Measurements from ENCODE around the gene ADCYAP1R1. TPM values are rescaled to one million over a fixed set of nuclear protein-coding genes. Genes with fewer than 3 reads are reported as not detected.

ADCYAP1R1 gene
- total RNA-seq, 1 experiment from 2014 or later, result not detected

DNA sequence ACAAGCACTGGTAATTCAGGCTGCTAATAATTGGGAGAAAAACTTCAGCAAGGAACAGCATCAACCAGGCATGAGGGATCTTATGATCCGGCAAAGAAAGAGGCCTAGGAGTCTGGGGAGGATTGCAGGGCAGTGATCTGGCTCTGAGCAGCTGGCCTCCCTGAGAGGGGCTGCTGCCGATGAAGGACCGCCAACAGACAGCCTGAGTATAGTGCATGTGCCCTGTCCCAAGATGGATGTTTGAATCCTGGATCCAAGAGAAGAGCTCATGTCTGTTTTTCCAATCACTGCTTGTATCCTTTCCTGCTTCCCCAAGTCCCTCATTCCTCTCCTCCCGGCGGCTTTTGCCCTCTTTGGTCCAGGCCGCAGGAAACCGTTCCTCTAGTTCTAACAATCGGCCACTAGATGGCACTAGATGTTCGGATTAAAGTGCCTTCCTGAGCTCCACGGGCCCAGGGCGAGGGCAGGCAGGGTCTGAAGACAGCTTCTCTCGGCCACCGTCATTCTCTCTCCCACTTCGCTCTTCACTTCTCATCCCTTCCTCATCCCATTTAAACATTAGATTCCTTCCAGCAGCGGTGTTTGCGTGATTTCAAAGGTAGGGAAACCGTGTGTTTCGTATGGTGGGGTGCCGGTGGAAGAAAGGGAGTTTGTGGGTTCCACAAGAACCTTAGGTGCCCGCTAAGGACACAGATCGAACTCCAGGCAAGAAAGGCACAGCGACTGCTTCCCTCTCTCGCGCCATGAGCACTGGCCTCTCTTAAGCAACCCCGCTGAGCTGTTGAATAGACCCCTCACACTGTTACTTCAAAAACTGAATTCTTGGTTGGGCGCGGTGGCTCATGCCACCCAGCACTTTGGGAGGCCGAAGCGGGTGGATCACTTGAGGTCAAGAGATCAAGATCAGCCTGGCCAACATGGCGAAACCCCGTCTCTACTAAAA is 82.4 kb downstream of the ADCYAP1R1 start:
- POLR2A ChIA-PET (ENCODE audit: unreplicated experiment), result no interaction called here
- no peaks in the 10 kb centered on the region for H3K36me3 ChIP-seq (ENCODE audit: low read depth)
- no peak overlapping the region for H3K4me2 ChIP-seq
- no peaks in the 10 kb centered on the region for H4K20me1 ChIP-seq (ENCODE audit: insufficient read depth)
- CTCF ChIA-PET, result interaction anchor here (0.5 to 1.5 kb wide), 15 partner anchors 11 to 1345 kb away, joined by 3 to 16 read pairs (median 6); no protein-coding TSS in a partner anchor
- BruUV-seq (replicated peaks), result no TSS peak
- H3K27me3 ChIP-seq (ENCODE audit: insufficient read depth, low read depth), result peaks cover 44% of the 10 kb centered on the region
- intact Hi-C loops (cut with micrococcal nuclease; ENCODE audit: unreplicated experiment), result loop anchor here (1.0 to 5.0 kb wide), 5 partner anchors 238 to 1070 kb away; no protein-coding TSS in a partner anchor
- no peak overlapping the region for H2AFZ ChIP-seq
- H3K79me2 ChIP-seq (ENCODE audit: low read depth), result no peaks in the 10 kb centered on the region
- no peak overlapping the region for H3K27ac ChIP-seq
- no peaks in the 10 kb centered on the region for H3K9me3 ChIP-seq (ENCODE audit: insufficient read depth, low read depth)
- peak; percentile 93 for TF ChIP-seq CTCF (conservative IDR thresholded peaks at IDR 0.05)
- TF ChIP-seq EZH2 (IDR thresholded peaks at IDR 0.05; ENCODE audit: low read depth), result no peak
- no peaks in the 10 kb centered on the region for H3K9me2 ChIP-seq (ENCODE audit: insufficient read depth)
- no peak overlapping the region for H3K4me3 ChIP-seq
- no peaks in the 10 kb centered on the region for H3K4me1 ChIP-seq (replicated peaks; ENCODE audit: insufficient read depth)
- no peaks in the 10 kb centered on the region for H3F3A ChIP-seq (ENCODE audit: insufficient read depth, low read depth)
- peak; percentile 61 to 64 for DNase-seq

- POLR2A ChIA-PET (ENCODE audit: unreplicated experiment), result no interaction called here
- Histone ChIP-seq H3K79me2 (ENCODE audit: low read depth) (no peaks in the 10 kb centered on the region), H3K27ac (no peak overlapping the region), H3K4me3 (no peak overlapping the region), H3K36me3 (ENCODE audit: low read depth) (no peaks in the 10 kb centered on the region), H3K27me3 (ENCODE audit: insufficient read depth, low read depth) (peaks cover 21% of the 10 kb centered on the region; the same call in 1 of the 2 replicates), H3K4me1 (replicated peaks; ENCODE audit: insufficient read depth) (no peaks in the 10 kb centered on the region), H4K20me1 (ENCODE audit: insufficient read depth) (no peaks in the 10 kb centered on the region), H3K9me2 (ENCODE audit: insufficient read depth) (no peaks in the 10 kb centered on the region), H3K4me2 (no peak overlapping the region), H2AFZ (no peak overlapping the region), H3F3A (ENCODE audit: insufficient read depth, low read depth) (no peaks in the 10 kb centered on the region), H3K9me3 (ENCODE audit: insufficient read depth, low read depth) (no peaks in the 10 kb centered on the region)
- peak in 1 of 2 experiments; percentile 9 for DNase-seq
- BruUV-seq (replicated peaks), result no TSS peak
- CTCF ChIA-PET, result no interaction called here
- TF ChIP-seq CTCF (conservative IDR thresholded peaks at IDR 0.05) (no peak), EZH2 (IDR thresholded peaks at IDR 0.05; ENCODE audit: low read depth) (no peak)
- intact Hi-C loops (cut with micrococcal nuclease; ENCODE audit: unreplicated experiment), result no loop called here
These were observed 85.1 kb downstream of the ADCYAP1R1 start for GRCh38 chr7:31137234-31137633.

- no peak overlapping the region for H3K4me2 ChIP-seq
- BruUV-seq (replicated peaks), result no TSS peak
- H4K20me1 ChIP-seq (ENCODE audit: insufficient read depth), result peaks cover 4% of the 10 kb centered on the region; the same call in 1 of the 2 replicates
- H3K79me2 ChIP-seq (ENCODE audit: low read depth), result no peaks in the 10 kb centered on the region
- H3K9me3 ChIP-seq (ENCODE audit: insufficient read depth, low read depth), result no peaks in the 10 kb centered on the region
- H3K4me1 ChIP-seq (replicated peaks; ENCODE audit: insufficient read depth), result no peaks in the 10 kb centered on the region
- no peak for TF ChIP-seq EZH2 (IDR thresholded peaks at IDR 0.05; ENCODE audit: low read depth)
- TF ChIP-seq CTCF (conservative IDR thresholded peaks at IDR 0.05), result no peak
- H3K36me3 ChIP-seq (ENCODE audit: low read depth), result no peaks in the 10 kb centered on the region
- no peaks in the 10 kb centered on the region for H3K9me2 ChIP-seq (ENCODE audit: insufficient read depth)
- ChIA-PET CTCF (interaction anchor here (0.6 kb wide), 1 partner anchor 11 kb away, joined by 4 read pairs; no protein-coding TSS in a partner anchor), POLR2A (ENCODE audit: unreplicated experiment) (no interaction called here)
- intact Hi-C loops (cut with micrococcal nuclease; ENCODE audit: unreplicated experiment), result no loop called here
- H3K27ac ChIP-seq, result no peak overlapping the region
- H3F3A ChIP-seq (ENCODE audit: insufficient read depth, low read depth), result no peaks in the 10 kb centered on the region
- H3K27me3 ChIP-seq (ENCODE audit: insufficient read depth, low read depth), result no peaks in the 10 kb centered on the region
- H3K4me3 ChIP-seq, result no peak overlapping the region
- H2AFZ ChIP-seq, result no peak overlapping the region
- DNase-seq, result peak in 1 of 2 experiments; percentile 19
These were observed 93.2 kb downstream of the ADCYAP1R1 start for GRCh38 chr7:31145339-31145738.

All from PC-9 (cell line).